GM18502 (cell line): ENCODE data around the gene RNF114.

ENCODE experiments used
- ATAC-seq: cut with Tn5 transposase; IDR thresholded peaks from one replicate; pipeline ENCODE4 v1.9.1; 2021; ENCODE audit warnings: mild to moderate bottlenecking; ENCODE audit not compliant: unreplicated experiment, poor library complexity

The RNF114 gene

DNA sequence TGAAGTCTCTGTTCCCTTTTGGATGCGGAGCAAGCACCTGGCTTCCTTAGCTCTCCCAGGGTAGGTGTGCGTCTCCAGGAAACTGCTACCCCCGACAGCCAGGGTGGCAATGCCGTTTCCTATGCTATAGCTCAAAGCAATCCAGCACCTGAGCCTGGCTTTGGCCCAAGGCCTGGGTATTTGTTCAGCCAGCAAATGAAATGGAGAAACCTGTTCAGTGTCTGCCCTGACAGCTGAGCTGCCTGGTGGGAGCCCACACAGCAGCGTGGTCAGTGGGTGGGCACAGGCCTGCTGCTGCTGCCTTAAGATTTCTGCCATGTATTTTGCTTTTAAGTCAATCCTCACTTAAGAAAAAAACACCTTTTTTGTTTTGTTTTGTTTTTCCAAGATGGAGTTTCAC lies 34.6 kb upstream of the RNF114 start:
- ATAC-seq = no peak

DNA sequence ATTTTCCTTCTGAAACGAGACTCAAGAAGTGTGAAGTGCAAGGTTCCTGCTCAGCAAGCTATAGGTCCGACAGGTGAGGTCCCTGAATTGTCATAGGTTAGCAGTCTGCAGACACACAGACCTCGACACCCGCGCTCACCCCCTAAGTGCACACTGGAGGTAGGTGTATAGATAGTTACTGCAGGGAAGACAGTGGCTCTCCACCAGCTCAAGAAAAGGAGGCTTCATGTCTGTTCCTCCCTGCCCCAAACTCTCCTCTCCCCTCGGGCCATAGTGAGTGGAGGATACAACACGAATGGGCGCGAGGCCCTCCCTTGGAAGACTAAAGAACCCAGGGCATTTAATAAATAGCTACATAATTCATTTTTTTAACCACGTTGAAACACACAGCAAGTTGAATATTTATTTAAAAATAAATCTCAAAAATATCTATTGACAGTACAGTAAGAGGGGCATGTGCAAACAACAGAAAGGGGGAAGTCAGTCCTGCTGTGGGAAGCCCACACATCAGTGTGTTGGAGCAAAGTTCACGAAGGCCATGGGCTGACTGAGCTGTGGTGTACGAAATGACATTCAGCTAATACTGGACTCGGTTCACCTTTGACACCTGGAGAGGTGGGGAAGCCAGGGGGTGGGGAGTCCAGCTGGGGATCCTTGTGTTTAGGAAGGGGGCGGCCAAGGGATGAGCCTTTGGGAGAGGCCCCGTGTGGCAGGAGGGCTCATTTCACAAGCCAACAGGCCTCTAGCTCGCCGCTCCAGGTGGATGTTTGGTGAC lies 31.6 kb upstream of the RNF114 start:
- ATAC-seq = no peak

DNA sequence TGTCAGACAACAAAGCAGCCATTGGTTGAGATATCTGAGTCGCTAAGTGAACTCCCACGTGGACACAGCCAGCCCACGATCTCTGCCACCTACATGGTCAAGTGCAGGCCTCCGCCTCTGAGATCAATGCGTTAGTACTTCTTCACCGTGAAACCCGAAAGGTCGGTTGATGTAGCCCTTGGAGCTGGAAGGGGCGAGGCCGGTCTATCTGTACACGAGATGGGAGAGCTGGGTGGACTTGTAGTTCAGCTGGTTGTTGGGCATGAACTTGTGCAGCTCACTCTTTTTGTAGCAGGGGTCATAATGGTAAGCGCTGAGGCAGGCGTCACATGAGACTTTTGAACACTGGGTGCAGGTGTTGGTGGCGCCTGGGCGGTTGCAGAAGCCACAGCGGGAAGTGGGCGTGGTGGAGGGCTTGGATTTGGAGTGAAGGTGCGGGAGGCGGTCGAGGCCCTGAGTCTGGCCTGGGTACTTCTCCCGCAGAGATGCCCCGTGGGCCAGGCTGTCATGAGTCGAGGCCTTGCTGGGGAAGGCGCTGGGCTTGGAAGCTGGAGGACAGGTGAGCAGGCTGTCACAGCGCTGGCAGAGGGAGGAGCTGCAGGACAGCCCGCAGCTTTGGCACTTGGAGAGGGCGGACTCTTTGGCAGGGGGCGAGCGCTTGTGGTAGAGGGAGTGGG lies 30.6 kb upstream of the RNF114 start:
- no peak for ATAC-seq

DNA sequence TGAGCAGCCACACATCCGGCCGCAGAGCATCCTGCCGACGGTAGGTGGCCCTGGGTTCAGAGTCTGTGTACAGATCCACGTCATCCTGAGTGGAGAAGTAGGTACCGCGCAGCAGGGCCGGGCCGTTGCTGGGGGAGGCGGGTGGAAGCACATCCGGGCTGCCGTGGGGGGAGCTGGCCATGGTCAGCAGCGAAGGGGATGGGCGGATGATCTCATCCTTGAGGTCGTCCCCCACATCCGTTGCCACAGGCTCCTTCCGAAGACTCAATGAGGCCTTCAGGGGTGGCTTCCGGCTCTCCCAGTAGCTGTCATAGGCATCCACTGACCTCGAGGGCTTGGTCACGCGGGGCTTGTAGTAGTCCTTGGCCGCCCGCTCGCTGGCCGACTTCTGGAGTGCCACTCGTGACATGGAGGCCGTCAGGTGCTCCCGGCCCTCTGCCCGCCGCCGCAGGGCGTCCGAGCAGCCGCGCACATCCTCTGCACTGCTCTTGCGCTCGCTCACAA lies 30.0 kb upstream of the RNF114 start:
- no peak for ATAC-seq

DNA sequence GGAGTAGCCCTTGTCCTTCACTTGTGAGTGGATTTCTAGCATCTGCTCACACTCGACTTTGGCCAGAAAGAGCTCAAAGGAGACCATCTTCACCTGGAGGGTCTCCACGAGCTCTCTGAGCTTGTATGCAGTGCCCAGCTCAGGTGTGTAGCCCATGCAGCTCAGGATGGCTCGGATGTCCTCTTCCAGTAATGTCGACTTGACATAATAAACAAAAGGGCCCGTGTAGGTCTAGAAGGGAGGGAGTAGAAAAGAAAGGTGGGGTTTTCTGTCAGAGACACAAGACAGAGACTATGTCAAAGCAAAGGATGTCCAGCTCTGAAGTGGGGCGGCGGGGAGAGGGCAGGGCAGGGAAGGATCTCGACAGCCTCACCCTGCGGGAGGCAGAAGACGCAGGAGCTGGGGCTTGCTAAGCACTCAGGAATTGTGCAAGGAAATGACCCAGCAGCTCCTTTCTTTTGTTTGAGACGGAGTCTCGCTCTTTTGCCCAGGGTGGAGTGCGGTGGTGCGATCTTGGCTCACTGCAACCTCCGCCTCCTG lies 29.5 kb upstream of the RNF114 start:
- ATAC-seq = no peak

DNA sequence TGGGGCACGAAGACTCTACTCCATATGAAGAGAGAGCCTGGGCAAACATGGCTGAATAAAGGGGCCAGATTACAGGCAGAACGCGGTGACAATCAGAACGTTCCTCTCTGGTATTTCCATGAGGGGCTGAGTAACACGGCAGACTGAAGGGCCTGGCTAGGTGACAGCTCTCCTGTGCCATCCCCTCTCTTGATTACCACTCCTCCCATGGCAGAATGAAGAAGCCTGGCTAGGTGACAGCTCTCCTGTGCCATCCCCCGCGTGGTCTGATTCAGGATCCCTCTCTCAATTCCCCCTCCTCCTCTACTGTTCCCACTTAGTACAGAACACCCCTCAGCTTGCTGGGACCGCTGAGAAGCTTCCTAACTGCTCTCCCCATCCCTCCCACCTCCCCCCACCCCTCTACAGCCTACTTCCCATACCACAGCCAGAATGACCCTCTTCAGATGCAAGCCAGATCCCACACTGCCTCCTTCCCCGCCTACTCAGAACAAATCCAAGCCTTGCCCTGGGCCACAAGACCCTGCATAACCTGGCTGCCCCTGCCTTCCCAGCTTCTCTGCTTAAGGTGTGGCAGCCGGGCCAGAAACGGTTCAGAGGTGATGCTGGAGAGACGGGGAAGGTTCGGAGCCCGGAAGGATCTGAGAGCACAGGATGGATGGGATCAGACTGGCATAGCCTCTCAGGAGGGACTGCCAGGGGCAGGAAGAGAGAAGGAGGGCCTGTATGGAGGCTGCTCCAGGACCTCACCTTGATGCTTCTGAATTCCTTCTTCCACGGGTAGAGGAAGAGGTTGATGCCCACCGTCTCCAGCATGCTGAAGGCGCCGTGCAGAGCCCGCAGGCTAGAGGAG lies 28.6 kb upstream of the RNF114 start:
- ATAC-seq = no peak

DNA sequence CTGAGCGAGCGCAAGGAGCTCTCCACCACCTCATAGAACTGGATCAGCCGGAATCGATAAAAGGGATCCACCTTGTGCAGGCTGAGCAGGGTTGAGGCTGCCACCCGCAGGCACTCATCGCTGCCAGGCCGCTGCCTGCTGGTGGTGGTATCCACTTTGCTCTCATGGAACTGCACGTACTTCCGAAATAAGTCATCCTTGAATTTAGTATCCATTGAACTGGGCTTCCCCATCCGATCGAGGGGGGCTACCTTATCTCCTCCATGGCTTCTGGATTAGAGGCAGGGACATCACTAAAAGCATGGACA lies 28.0 kb upstream of the RNF114 start:
- ATAC-seq = no peak

DNA sequence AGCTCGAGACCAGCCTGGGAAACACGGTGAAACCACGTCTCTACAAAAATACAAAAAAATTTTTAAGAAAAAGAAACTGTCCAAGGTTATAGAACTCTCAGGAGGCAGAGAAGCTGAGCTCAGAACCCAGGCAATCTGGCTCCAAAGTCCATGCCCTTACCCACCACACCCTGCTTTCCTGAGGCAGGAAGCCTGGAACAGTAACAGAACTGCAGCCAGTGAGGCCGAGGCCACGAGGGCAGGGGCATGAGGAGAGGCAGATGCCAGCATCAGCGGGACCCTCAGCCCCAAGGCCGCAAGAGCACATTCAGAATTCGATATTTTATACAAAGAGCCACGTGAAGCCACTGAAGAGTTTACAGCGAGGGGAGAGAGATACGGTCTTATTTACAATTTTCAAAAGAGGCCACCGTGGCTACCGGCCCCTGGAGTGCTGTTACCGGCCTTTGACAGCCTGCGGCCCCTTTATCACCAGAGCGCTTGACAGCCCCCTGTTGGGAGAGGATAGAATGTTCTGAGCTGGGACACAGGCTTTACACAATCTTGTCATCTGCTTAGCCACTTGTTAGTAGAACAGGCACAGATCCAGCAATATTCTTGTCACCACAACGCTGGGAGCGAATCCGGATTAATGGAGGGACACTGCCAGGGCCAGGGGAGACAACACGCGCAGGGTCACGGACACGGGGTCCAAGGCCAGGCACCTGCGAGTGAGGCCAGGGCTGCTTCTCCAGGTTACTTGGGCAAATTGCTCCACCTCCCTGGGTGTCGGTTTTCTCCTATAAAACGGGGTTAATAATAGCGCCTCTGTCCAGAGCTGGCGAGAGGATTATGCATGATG lies 26.5 kb upstream of the RNF114 start:
- no peak for ATAC-seq

DNA sequence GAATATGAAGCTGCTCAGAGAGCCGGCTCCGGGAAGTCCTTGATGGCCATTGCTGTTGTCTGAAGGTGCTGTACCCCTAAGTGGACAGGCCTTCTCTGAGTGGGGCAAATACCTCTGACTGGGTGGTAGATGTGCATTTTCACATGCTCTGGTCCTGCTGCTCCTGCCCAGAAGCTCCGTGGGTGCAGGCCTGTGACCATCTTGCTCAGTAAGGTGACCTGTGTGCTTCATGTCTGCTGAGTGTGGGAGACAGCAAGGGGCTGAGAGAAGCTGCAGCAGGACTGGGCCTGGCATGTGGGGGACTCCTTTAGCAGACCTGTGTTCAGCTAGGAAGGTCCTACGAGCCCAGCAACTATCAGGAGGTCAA lies 25.9 kb upstream of the RNF114 start:
- no peak for ATAC-seq

DNA sequence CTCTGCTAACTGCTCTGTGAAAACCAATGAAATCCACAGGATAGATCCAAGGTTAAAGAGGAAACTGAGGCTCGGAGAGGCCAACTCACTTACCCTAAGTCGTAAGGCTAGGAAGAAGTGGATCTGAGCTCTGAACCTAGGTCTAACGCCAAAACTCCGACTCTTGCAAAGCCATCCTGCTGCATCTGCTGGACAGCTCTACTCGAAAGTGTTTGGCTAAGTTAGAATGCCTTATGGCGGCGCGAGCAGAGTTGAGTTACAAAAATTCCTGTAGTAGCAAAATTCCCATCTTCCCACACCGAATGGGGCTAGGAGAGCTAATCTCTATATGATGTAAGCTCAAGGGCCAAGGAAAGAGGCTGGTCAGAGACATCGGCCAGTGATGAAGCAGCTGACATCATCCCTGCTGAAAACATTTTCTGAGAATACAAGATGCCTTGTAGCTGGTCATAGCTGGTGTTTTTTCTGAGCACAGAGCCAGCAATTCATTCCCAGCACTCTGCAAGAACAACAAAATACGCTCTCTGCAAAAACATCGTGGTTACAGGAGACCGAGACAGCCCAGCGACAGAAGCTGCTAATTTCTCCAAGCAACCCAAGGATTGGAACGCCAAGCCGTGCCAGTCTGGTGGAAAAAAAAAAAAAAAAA lies 22.7 kb upstream of the RNF114 start:
- no peak for ATAC-seq

DNA sequence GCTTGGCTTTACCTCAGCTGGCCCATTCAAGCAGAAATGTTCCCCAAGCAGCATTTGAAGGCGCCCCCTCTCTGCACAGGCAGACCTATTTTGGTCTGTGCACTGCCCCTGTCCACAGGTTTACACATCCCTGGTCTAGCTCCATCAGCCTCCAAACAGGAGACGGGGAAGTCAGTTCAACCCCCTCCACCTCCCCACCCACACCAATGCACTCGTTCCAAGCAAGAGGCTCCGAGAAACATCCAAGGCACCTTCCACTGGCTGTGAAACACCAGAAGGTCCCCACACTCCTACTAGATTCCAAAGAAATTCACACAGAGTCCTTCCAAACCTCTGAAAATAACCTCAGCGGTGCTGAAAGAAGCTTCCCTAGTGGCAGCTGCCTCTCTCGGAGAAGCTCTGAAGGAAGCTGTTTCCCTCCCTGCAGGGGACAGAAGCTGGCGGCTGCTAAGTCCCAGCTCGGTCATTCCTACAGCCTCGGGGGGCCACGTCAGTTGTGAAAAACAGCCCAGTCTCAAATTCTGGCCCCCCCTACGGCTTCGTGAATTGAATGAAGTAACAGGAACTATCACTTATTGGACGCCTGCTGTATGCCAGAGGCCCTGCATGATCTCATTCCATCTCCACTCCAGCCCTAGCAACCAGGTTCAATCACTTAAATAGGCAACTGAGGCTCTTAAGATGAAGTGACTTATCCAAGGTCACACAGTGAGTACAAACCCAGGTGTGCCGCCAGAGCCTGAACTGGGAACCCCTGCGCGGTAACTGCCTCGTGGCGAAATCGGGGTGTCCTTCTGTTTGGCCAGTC lies 21.7 kb upstream of the RNF114 start:
- peak; percentile 4 for ATAC-seq

DNA sequence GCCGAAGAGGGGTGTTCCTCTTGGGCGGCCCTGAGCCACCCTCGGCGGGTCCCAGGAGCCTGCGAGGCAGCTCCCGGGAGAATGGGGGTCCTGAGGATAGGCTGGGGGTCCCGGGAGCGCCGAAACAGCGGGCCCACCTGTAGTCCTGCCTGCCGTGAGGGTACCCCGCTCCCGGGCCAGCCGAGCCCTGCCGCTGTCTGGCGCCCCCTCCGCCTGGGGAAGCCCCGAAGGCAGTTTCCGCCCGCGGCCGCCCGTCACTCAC lies 21.1 kb upstream of the RNF114 start:
- no peak for ATAC-seq

DNA sequence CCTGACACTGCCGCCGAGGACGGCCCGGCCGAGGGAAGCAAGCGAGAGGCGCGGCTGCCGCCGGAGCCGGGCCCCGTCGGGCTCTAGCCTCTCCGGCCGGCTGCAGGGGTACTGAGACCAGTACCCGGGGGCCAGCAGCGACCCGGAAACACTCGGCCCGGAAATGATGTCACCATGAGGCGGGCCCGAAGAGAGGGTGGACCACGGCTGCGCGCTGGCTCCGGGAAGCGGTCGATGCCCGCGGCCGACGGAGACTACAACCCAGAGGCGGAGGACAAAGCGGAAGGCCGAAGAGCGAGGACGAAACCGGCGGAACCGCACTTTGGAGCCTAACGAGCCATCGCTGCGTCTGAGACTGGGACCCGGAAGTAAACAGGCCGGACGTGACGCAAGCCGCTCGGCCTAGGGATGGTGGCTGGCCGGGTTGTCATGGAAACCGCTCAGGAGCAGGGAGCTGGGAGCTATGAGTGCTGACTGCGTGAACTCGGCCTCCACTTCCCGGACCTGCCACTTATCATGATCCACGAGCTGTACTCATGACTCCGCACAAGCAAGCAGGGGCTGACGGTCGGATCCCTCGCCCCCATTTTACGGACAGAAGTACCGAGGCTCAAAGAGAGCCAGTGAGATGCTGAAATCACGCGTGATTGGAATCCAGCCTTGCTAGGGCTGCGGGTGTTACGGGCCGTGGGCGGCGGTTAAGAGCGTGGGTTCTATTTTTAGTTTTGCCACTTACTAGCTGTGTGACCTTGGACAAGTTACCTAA lies 20.6 kb upstream of the RNF114 start, which contains the start of gene SPATA2:
Gene SPATA2, minus strand, starts transcription at position 150 of the 766 bp plus-strand sequence. CDS start 7,039 bp downstream, outside the sequence.
- ATAC-seq = peak; percentile 89

DNA sequence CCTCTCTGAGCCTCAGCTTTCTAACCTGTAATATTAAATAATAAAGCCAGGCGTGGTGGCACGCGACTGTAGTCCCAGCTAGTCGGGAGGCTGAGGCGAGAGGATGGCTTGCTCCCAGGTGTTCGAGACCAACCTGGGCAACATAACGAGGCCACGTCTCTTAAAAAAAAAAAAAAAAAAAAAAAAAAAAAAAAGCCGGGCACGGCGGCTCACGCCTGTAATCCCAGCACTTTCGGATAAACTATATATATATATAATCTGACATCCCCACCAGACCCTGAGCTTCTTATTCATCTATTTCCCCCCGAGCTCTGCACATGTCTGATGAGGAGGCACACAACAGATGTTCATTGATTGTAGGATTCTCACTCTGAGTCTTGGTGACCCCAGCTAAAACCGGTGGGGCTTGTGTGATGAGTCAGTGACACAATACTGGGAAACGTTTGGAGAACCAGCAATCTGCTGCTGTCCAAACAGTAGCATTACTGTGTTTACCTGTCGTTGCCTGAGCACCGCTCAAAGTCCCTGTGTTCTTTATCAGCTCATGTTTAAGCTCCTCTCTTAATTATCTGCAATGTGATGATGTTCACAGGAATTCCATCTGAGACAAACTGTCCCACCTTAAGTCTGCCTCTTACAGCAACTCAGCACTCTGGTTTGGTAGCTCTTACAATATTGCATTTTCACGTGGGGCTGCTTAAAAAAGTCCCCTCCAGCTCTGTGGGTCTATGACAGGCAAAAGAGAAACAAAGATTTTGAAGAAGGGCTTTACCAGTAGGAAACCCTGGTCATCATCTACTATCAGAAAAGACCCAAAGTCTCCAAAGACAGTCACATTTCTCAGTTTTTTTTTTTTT lies 19.8 kb upstream of the RNF114 start:
- ATAC-seq = no peak

DNA sequence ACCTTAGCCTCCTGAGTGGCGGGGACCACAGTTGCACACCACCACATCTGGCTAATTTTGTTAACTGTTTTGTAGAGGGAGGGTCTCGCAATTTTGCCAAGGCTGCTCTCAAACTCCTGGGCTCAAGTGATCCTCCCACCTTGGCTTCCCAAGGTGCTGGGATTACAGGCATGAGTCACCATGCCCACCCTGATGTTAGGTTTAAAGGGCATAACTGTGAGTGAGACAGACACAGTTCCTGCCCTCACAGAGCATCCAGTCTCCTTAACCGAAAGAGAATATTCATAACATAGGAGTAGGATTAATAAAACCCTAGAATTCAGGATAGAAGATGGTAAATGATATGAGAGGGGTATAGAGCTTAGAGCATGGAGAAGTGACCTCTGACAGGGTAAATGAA lies 17.8 kb upstream of the RNF114 start:
- ATAC-seq = no peak

DNA sequence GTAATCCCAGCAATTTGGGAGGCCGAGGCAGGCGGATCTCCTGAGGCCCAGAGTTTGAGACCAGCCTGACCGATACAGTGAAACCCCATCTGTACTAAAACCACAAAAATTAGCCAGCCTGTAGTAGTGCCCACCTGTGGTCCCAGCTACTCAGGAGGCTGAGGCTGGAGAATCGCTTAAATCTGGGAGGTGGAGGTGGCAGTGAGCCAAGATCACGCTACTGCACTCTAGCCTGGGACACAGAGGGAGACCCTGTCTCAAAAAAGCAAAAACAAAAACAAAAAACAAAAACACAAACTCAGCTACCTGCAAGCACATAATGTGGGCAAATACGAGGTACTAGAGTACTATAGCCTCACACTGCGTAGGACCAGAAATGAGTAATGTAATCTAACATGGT lies 17.2 kb upstream of the RNF114 start:
- ATAC-seq = no peak

DNA sequence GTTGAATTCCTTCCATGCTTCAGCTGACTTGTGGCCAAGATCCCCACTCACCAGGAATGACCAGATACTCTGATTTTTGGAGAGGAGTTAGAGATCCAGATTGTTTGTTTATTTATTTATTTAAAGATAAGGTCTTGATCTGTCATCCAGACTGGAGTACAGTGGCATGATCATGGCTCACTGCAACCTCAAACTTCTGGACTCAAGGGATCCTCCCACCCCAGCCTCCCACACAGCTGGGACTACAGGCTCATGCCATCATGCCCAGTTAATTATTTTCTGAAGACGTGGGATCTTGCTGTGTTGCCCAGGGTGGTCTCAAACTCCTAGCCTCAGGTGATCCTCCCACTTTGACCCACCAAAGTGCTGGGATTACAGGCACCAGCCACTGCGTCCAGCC lies 16.7 kb upstream of the RNF114 start:
- ATAC-seq = no peak
